ENCODE results near the gene ETV2. TPM values are rescaled to one million over a fixed set of nuclear protein-coding genes. Genes with fewer than 3 reads are reported as not detected.

ETV2 gene
- total and polyA plus RNA-seq, 2 of the 4 experiments (the other 2 are of a cell fraction) = 1.2 TPM; not detected in 1

GRCh38 chr19:35648017-35648961 lies 6.7 kb downstream of the ETV2 start, which contains the start of gene COX6B1 (continued):
- TF ChIP-seq, protein P1, sequence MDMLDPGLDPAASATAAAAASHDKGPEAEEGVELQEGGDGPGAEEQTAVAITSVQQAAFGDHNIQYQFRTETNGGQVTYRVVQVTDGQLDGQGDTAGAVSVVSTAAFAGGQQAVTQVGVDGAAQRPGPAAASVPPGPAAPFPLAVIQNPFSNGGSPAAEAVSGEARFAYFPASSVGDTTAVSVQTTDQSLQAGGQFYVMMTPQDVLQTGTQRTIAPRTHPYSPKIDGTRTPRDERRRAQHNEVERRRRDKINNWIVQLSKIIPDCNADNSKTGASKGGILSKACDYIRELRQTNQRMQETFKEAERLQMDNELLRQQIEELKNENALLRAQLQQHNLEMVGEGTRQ (IDR thresholded peaks at IDR 0.05; ENCODE audit: low read depth, low read length) = no peak

DNA sequence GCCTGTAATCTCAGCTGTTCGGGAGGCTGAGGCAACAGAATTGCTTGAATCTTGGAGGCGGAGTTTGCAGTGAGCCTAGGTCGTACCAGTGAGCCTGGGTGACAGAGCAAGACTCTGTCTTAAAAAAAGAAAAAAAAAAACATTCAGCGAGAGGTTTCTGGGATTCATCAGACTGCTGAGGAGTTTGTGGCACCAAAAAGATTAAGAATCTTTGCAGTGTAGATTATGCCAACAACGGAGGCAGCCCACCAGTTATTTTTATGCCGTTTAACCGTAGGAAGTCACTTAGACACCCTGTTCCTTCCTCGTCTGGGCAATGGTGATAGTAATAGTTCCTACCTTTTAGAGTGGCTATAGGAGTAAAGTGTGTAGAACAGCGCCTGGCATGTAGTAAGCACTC lies 9.0 kb downstream of the ETV2 start:
- no peak overlapping the region for H2AK9ac ChIP-seq (replicated peaks; ENCODE audit: low read depth, low read length, poor library complexity)
- no peak overlapping the region for H3K4me2 ChIP-seq (ENCODE audit: low read depth, low read length)
- dilution Hi-C loops (cut with HindIII; ENCODE audit: low sequenced_read_pairs, unreplicated experiment) = no loop called here
- peaks cover 17% of the 10 kb centered on the region for H3K36me3 ChIP-seq (ENCODE audit: control insufficient read depth, insufficient read depth, low read length)
- CTCF ChIA-PET = no interaction called here
- H2BK20ac ChIP-seq (ENCODE audit: low read depth, low read length) = no peak overlapping the region
- intact Hi-C loops (cut with micrococcal nuclease) = no loop called here
- POLR2A ChIA-PET (ENCODE audit: unreplicated experiment) = no interaction called here
- H2AK5ac ChIP-seq (ENCODE audit: low read depth, low read length) = no peak overlapping the region
- no peak overlapping the region for H3K56ac ChIP-seq (ENCODE audit: extremely low read depth, insufficient read depth, low read length)
- H2BK5ac ChIP-seq (ENCODE audit: low read depth, low read length, poor library complexity, severe bottlenecking) = no peak overlapping the region
- no peak overlapping the region for H2AFZ ChIP-seq (replicated peaks; ENCODE audit: low read length, poor library complexity)
- peaks cover under 1% of the 10 kb centered on the region; the same call in 1 of the 2 replicates for H3K9me1 ChIP-seq (ENCODE audit: insufficient read depth, low read length)
- no peak overlapping the region for H3K23ac ChIP-seq (ENCODE audit: low read depth, low read length)
- in situ Hi-C loops (cut with MboI; ENCODE audit: low sequenced_read_pairs) = no loop called here
- no TSS peak for BruUV-seq (replicated peaks)
- H3K4ac ChIP-seq (ENCODE audit: low read depth, low read length) = no peak overlapping the region
- ATAC-seq (ENCODE audit: low read depth) = no peak
- H2BK120ac ChIP-seq (ENCODE audit: low read depth, low read length) = no peak overlapping the region
- no peaks in the 10 kb centered on the region for H3K9me3 ChIP-seq (ENCODE audit: control insufficient read depth, insufficient read depth, low read length)
- TF ChIP-seq NFE2L2 (IDR thresholded peaks at IDR 0.05; ENCODE audit: low read depth, low read length) = no peak
- no peak for TF ChIP-seq POLR2A (IDR thresholded peaks at IDR 0.05; ENCODE audit: low read depth, low read length)
- no peak for TF ChIP-seq CTCF (conservative IDR thresholded peaks at IDR 0.05; ENCODE audit: low read depth, low read length)
- no peak for TF ChIP-seq RCOR1 (IDR thresholded peaks at IDR 0.05; ENCODE audit: insufficient replicate concordance, low read length)
- TF ChIP-seq RFX5 (IDR thresholded peaks at IDR 0.05; ENCODE audit: low read depth, low read length) = no peak
- H4K20me1 ChIP-seq (ENCODE audit: insufficient read depth, low read length) = 0 out of 2 replicates have a peak, but pooled peaks cover 11% of the 10 kb centered on the region
- no peaks in the 10 kb centered on the region for H3K27me3 ChIP-seq (ENCODE audit: control insufficient read depth, insufficient read depth, low read length)
- no peak overlapping the region for H4K8ac ChIP-seq (ENCODE audit: low read depth in 2 of 2, low read length in 2 of 2)
- no peak overlapping the region for H2BK15ac ChIP-seq (ENCODE audit: low read depth, low read length)
- no peak for DNase-seq
- no peak overlapping the region for H3K4me3 ChIP-seq (ENCODE audit: insufficient read depth, low read depth, low read length)
- H3K18ac ChIP-seq (ENCODE audit: low read depth, low read length) = no peak overlapping the region
- H3K79me1 ChIP-seq (ENCODE audit: low read depth in 1 of 2, low read length in 2 of 2) = peaks cover 9 to 30% of the 10 kb centered on the region in 2 experiments
- H4K91ac ChIP-seq (ENCODE audit: insufficient read depth, low read depth, low read length) = no peak overlapping the region
- no peak overlapping the region for H4K5ac ChIP-seq (ENCODE audit: low read depth, low read length)
- peaks cover 2% of the 10 kb centered on the region for H3K4me1 ChIP-seq (ENCODE audit: control insufficient read depth, insufficient read depth, low read length)
- 83% methylated on average over 5 of the region's 9 CpGs; no CpG with 5 or more reads in 1 of the 2 experiments for WGBS, 2 experiments (ENCODE audit: extremely low coverage in 2 of 2, insufficient read length in 1 of 2)
- H3K14ac ChIP-seq (replicated peaks; ENCODE audit: low read depth, low read length) = no peak overlapping the region
- H3K27ac ChIP-seq (ENCODE audit: insufficient read depth, low read length) = no peak overlapping the region
- no peak overlapping the region for H3K9ac ChIP-seq (ENCODE audit: low read depth, low read length)
